ENCODE data around the gene AKAP1.

GRCh38 chr17:57048096-57048495 is 37.0 kb upstream of the AKAP1 start:
- TF ChIP-seq ZNF274 (IDR thresholded peaks at IDR 0.05; ENCODE audit: low read depth, low read length) (no peak), YY1 (IDR thresholded peaks at IDR 0.05; ENCODE audit: insufficient read depth, insufficient read length) (no peak)

Measured in NT2/D1 (cell line).